ENCODE measurements around the gene PDGFRA. TPM values are rescaled to one million over a fixed set of nuclear protein-coding genes. Genes with fewer than 3 reads are reported as not detected.

PDGFRA gene
- total and polyA plus RNA-seq, 4 donors: 6.5 to 37.0 (median 7.6) TPM

GRCh38 chr4:54228056-54228527 lies 1.0 kb upstream of the PDGFRA start:
- peak; percentile 62 for DNase-seq (ENCODE audit: low spot score)
- H3K36me3 ChIP-seq (ENCODE audit: control insufficient read depth in 4 of 4, insufficient read depth in 3 of 4, low read depth in 1 of 4, low read length in 3 of 4): no peaks in the 10 kb centered on the region
- no peak overlapping the region for H3K9ac ChIP-seq (ENCODE audit: low read depth in 1 of 2, low read length in 2 of 2)
- H3K27me3 ChIP-seq (ENCODE audit: control insufficient read depth in 4 of 4, insufficient read depth in 4 of 4, low read length in 3 of 4): peaks cover 2 to 14% (median 5%) of the 10 kb centered on the region in 4 donors
- 4% methylated on average over 29 of the region's 29 CpGs for WGBS
- TF ChIP-seq REST (IDR thresholded peaks at IDR 0.05) (no peak), HNF4A (conservative IDR thresholded peaks at IDR 0.05) (no peak), RAD21 (IDR thresholded peaks at IDR 0.05) (peak; percentile 86 to 90), GABPA (IDR thresholded peaks at IDR 0.05 in 1 of 2, conservative IDR thresholded peaks at IDR 0.05 in 1 of 2) (no peak)
- TF ChIP-seq, protein P1, sequence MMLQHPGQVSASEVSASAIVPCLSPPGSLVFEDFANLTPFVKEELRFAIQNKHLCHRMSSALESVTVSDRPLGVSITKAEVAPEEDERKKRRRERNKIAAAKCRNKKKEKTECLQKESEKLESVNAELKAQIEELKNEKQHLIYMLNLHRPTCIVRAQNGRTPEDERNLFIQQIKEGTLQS (IDR thresholded peaks at IDR 0.05): no peak
- TF ChIP-seq, protein P2, sequence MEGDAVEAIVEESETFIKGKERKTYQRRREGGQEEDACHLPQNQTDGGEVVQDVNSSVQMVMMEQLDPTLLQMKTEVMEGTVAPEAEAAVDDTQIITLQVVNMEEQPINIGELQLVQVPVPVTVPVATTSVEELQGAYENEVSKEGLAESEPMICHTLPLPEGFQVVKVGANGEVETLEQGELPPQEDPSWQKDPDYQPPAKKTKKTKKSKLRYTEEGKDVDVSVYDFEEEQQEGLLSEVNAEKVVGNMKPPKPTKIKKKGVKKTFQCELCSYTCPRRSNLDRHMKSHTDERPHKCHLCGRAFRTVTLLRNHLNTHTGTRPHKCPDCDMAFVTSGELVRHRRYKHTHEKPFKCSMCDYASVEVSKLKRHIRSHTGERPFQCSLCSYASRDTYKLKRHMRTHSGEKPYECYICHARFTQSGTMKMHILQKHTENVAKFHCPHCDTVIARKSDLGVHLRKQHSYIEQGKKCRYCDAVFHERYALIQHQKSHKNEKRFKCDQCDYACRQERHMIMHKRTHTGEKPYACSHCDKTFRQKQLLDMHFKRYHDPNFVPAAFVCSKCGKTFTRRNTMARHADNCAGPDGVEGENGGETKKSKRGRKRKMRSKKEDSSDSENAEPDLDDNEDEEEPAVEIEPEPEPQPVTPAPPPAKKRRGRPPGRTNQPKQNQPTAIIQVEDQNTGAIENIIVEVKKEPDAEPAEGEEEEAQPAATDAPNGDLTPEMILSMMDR (IDR thresholded peaks at IDR 0.05; ENCODE audit: low read depth, low read length, missing input control): peak; percentile 63
- peaks cover 18 to 58% (median 43%) of the 10 kb centered on the region in 4 donors for H3K4me1 ChIP-seq (ENCODE audit: control insufficient read depth in 4 of 4, insufficient read depth in 4 of 4, low read length in 3 of 4)
- peak overlapping the region in 2 of 3 donors; percentile 4 to 48 for H3K4me3 ChIP-seq (ENCODE audit: low read depth in 1 of 3, low read length in 3 of 3)
- peak overlapping the region; percentile 35 to 68 for H3K27ac ChIP-seq (ENCODE audit: low read depth in 1 of 2, low read length in 2 of 2)
- no peaks in the 10 kb centered on the region for H3K9me3 ChIP-seq (ENCODE audit: control insufficient read depth in 4 of 4, low read length in 3 of 4)

- no peak for DNase-seq (ENCODE audit: low spot score)
- peaks cover 2 to 14% (median 5%) of the 10 kb centered on the region in 4 donors for H3K27me3 ChIP-seq (ENCODE audit: control insufficient read depth in 4 of 4, insufficient read depth in 4 of 4, low read length in 3 of 4)
- H3K27ac ChIP-seq (ENCODE audit: low read depth in 1 of 2, low read length in 2 of 2): peak overlapping the region; percentile 35 to 54
- peaks cover 18 to 62% (median 45%) of the 10 kb centered on the region in 4 donors for H3K4me1 ChIP-seq (ENCODE audit: control insufficient read depth in 4 of 4, insufficient read depth in 4 of 4, low read length in 3 of 4)
- H3K4me3 ChIP-seq (ENCODE audit: low read depth in 1 of 3, low read length in 3 of 3): no peak overlapping the region
- H3K9me3 ChIP-seq (ENCODE audit: control insufficient read depth in 4 of 4, low read length in 3 of 4): no peaks in the 10 kb centered on the region
- no peaks in the 10 kb centered on the region for H3K36me3 ChIP-seq (ENCODE audit: control insufficient read depth in 4 of 4, insufficient read depth in 3 of 4, low read depth in 1 of 4, low read length in 3 of 4)
- H3K9ac ChIP-seq (ENCODE audit: low read depth in 1 of 2, low read length in 2 of 2): no peak overlapping the region
- WGBS: 11% methylated on average over 8 of the region's 8 CpGs
- TF ChIP-seq FOXA2 (IDR thresholded peaks at IDR 0.05) (no peak), REST (IDR thresholded peaks at IDR 0.05) (no peak), RXRA (IDR thresholded peaks at IDR 0.05) (no peak), GABPA (IDR thresholded peaks at IDR 0.05 in 1 of 2, conservative IDR thresholded peaks at IDR 0.05 in 1 of 2) (no peak), EGR1 (IDR thresholded peaks at IDR 0.05; ENCODE audit: low read depth in 2 of 2) (no peak), HNF4A (conservative IDR thresholded peaks at IDR 0.05) (no peak), NR2F2 (IDR thresholded peaks at IDR 0.05) (no peak), RAD21 (IDR thresholded peaks at IDR 0.05) (no peak), JUND (IDR thresholded peaks at IDR 0.05) (no peak), SP1 (IDR thresholded peaks at IDR 0.05) (no peak), HNF4G (IDR thresholded peaks at IDR 0.05) (no peak), TAF1 (conservative IDR thresholded peaks at IDR 0.05) (no peak), YY1 (IDR thresholded peaks at IDR 0.05) (no peak)
- TF ChIP-seq, protein P3, sequence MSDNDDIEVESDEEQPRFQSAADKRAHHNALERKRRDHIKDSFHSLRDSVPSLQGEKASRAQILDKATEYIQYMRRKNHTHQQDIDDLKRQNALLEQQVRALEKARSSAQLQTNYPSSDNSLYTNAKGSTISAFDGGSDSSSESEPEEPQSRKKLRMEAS (IDR thresholded peaks at IDR 0.05): no peak
- TF ChIP-seq, protein P4, sequence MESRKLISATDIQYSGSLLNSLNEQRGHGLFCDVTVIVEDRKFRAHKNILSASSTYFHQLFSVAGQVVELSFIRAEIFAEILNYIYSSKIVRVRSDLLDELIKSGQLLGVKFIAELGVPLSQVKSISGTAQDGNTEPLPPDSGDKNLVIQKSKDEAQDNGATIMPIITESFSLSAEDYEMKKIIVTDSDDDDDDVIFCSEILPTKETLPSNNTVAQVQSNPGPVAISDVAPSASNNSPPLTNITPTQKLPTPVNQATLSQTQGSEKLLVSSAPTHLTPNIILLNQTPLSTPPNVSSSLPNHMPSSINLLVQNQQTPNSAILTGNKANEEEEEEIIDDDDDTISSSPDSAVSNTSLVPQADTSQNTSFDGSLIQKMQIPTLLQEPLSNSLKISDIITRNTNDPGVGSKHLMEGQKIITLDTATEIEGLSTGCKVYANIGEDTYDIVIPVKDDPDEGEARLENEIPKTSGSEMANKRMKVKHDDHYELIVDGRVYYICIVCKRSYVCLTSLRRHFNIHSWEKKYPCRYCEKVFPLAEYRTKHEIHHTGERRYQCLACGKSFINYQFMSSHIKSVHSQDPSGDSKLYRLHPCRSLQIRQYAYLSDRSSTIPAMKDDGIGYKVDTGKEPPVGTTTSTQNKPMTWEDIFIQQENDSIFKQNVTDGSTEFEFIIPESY (IDR thresholded peaks at IDR 0.05): no peak
- TF ChIP-seq, protein P2 (IDR thresholded peaks at IDR 0.05; ENCODE audit: low read depth, low read length, missing input control): no peak
- TF ChIP-seq, protein P1 (IDR thresholded peaks at IDR 0.05): no peak
These were observed 547 bp upstream of the PDGFRA start for GRCh38 chr4:54228546-54228945.

Data from liver (tissue), 9 donors.